ENCODE data around the gene HADHA.

DNA sequence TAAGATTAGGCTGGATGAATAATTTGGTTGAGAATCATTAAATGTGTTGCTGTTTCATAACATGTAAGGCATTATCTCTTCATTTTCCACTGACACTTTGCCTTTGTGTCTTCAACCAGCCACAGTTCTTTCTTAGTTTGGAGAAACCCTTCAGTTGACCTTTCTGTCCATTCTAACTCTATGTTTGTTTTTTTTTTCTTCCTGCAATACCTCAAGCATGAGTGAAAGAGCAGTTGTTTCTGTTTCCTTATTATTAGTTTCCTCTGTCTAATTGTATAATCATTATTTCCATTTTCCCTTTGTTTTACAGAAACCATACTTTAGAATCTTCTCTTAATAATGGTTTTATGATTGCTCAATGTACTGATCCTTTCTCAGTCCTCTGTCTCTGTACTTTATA lies 25.9 kb upstream of the HADHA start:
- TF ChIP-seq CTCF (conservative IDR thresholded peaks at IDR 0.05; ENCODE audit: low read depth, low read length) (no peak), EZH2 (IDR thresholded peaks at IDR 0.05; ENCODE audit: low read length, unreplicated experiment) (no peak)
